Measurements from ENCODE around the gene CDCA7L.
"Not testable (repeated sequence)": the region's sequence is repeated elsewhere in the genome, so short reads cannot be mapped to it uniquely, and the experiment has no call there.

The CDCA7L gene

DNA sequence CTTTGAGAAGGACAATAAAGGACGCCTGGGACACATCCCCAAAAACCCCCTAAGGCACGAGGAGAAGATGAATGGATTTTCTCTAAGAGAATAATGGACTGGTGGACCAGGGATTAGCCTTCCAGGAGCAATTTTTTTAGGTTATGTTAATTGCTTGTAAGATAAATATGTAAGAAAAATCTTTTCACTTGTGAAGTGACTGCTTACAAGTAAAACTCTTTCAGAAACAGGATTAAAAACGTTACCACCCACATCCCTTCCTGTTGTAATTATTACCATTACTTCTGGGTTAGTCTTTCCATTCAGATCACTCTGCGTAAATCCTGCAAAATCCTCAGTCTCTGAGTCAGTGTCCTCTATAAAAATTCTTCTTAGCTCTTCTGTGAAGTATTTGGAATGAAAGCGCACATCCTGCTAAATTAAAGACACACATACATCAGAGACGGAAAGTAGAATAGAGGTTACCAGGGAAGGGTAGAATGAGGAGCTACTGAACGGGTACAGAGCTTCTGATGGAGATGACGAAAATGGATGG lies 34.3 kb downstream of the CDCA7L start:
- in situ Hi-C loops (cut with MboI; ENCODE audit: low sequenced_read_pairs): no loop called here

DNA sequence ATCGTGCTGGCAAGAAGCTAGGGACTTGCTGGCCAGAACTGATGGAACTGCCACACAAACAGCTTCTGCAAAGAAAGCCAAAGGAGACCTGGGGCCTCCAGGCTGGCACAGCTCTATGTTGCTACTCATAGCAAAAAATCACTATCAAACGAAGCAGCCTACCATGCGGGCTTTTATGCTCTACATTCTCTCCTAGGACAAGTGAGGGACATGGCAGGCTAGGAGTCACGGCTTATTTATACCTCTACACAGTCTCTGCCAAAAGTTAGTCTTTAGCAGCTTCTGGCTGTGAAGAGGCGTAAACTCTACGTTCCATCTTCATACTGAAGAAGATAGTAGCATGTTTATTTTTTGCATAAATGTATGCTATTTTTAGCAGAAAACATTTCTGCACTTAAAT lies 35.4 kb downstream of the CDCA7L start:
- in situ Hi-C loops (cut with MboI; ENCODE audit: low sequenced_read_pairs): no loop called here

DNA sequence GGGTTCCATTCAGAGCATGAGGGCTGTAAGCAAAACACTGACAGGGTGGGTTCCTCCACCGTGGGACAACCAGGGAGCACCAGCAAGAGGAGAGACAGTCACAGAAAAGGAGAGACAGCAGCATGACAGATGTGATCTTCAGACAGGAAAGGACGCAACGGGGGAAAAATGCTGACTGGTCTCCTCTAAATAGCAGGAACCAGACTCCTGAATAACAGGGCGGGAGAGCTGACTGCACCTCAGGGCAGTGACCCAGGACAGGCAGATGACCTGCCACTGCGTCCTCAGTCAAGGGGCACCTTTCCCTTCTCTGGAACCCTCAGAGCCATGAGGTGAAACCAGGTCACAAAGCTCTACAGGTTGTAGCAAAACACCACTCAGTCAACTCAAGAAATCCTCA lies 37.0 kb downstream of the CDCA7L start:
- in situ Hi-C loops (cut with MboI; ENCODE audit: low sequenced_read_pairs): no loop called here

DNA sequence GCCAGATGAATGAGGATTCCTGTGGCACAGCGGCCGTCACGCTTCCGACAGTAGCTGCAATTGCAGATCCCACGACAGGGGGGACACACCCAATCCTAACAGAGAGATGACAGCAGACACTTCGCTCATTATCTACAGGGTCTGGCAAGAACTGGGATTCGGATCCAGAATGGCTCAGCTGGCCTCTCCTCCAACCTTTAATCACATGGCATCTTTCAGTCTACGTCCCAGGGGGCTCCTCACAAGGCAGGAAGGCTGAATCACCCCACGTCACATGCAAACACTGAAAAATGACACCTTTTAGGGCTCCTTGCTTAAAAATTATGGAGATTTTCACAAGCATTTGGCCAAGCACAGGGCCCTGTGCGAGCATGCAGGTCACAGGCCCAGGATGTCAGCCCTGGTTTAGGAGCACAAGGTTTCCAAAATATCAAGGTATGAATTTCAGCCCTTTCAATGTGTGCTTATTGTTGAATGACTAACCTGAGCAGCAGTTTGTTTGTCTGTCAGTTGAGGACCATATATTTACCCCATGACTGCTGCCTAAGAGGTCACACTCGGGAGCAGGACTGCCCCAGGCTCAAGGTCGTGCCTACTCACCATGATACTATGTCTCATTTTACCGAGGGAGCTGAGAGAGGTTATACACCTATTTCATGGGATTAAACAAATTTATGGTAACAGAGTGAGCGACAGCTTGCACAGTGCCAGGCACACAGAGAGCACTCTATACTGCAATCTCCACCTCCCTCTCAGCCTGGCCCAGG lies 42.5 kb downstream of the CDCA7L start:
- in situ Hi-C loops (cut with MboI; ENCODE audit: low sequenced_read_pairs): no loop called here

DNA sequence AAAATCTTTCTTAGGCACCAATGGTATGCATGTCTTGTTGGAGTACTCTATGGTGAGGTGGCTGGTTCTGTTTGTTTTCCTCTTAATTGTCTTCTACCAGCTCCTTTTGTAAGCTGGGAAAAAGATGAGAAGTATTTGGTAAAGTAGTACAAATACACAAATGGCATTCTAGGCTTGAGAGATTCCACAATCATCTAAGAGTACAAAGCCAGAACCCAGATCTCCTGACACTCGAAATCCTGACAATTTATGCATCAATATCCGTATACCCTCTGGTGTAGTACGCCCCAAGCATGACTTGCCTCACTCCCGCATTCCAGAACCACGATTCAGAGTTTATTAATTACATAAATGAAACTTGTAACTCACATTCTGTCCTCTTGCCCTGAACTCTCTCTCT lies 43.5 kb downstream of the CDCA7L start:
- in situ Hi-C loops (cut with MboI; ENCODE audit: low sequenced_read_pairs): no loop called here

DNA sequence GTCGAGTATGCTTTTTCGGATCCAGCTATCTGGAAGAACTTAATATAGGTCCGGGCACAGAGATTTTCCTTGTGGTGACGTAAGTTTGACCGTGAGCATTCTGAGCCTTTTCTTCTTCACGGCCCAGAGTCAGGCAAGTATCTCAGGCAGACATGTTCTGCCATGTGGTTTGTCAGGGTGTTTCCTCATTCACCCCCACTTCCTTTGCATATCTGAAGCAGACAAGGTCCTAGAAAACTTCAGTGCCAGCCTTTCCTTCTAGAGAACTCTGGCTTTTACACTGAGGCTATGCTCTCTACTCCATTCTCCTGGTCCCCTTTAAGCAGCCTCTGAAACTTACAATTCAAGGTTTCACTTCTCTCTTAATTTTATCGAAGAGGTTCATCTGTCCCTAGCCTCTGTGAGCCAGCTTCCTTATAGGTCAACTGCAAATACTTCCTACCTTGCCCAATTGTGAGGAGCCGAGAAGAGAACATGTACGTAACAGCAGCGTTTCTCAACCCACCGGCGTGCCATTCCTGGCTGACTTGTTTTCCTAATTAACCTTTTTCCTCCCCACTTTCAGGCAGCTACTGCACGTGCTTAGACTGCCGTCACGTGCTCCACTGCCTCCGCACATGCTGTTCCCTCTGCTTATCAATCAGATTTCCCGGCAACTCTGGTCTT lies 47.3 kb downstream of the CDCA7L start:
- in situ Hi-C loops (cut with MboI; ENCODE audit: low sequenced_read_pairs): no loop called here

DNA sequence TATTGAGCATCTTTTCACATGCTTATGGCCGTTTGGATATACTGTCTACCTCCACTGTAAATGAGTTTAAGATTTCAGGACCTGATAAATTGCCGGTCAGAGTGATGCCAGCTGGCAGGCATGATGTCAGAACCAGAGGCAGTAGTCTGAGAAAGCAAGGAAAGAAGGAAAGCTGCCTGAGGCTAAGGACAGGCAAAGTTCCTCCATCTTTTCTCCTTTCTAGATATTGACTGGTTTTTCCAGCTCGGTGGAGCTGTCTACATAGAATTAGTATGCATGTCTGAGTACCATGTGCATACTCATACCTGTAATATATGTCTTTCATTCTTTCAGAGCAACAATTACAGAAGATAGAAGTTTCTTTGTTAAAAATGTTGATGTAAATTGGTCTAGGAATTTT lies 52.3 kb downstream of the CDCA7L start:
- in situ Hi-C loops (cut with MboI; ENCODE audit: low sequenced_read_pairs): no loop called here

DNA sequence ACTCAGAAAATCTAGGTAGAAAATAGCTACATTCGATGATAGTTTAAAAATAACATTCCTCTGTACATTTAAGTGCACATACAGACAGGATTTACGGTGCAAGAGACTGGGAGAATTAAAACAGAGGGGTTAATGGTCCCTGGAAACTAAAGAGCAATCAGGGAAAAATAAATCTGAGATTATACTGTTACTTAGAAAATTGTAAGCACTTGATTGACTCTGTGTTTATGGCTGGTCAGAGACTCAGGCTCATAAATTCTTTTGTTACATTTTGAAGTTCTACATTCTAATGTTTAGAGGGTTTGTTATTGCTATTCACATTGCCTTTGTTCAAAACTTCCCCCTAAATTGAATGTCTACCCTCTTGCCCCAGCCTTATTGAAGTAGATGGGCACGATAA lies 54.4 kb downstream of the CDCA7L start:
- in situ Hi-C loops (cut with MboI; ENCODE audit: low sequenced_read_pairs): no loop called here

DNA sequence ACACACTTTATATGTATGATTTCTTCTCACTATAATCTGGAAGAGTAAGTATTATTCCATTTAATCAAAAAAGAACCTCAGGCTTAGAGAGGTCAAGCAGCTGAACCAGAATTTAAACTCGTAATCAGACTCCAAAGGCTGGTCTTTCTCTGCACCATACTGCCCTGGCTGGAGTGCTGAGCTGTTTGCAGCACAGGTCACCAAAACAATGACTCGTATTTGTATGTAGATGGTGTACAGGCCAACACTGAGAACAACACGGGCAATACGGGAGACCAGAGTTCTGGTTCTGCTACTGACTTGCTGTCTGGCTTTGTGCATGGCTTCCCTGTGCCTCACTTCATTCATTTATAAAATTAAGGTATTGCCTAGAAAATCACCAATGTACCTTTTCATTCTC lies 57.9 kb downstream of the CDCA7L start:
- in situ Hi-C loops (cut with MboI; ENCODE audit: low sequenced_read_pairs): no loop called here

DNA sequence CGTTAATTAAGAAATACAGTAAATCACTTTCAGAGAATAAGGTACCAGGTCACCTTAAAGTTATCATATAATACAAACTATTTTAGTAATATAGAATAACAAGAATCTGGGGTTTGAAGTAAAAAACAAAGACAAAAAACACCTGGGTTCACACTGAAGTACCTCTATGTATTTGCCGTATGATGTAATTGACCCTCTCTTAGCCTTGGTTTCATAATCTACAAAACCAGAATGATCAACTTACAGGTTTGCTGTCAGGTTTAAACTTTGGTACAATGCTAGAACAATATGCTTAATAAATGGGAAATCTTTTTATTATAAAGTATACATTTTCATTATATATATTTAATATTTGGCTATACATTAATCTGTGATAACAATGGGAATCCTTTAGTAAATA lies 58.3 kb downstream of the CDCA7L start:
- in situ Hi-C loops (cut with MboI; ENCODE audit: low sequenced_read_pairs): no loop called here

DNA sequence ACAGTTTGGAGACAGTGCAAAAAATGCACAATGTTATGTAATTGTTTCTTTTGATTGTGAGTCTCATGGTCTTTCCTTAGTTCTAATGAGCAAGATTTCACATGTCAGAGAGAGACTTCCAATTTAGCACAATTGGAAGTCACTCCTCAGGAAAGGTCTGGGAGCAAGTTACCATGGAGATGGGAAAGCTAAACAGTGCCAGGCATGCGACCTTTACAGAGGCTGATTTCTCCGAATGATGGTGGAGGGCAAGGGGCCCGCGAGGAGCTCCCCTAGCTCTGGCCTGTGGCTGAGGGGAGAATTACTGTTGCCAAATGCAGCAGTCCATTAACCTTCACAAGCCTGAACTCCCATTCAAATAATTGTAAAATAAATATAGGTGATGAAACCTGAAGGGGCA lies 59.3 kb downstream of the CDCA7L start:
- in situ Hi-C loops (cut with MboI; ENCODE audit: low sequenced_read_pairs): no loop called here

DNA sequence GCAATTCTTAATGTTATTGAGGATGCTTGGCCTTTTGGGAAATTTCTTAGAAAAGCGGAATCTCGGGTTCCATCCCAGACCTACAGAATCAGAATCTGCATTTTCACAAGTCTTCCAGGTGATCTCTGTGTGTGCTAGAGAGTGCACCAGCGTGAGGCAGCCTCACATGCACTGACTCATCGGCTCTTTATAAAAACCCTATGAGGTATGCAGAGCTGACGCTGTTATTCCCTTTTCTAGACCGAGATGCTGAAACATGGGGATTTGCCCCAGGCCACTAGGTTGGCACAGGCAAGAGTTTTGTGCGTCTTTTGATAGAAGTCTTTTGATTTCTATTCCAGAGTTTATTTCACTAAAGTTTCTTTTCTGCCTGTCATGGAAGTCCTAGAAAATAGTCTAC lies 61.2 kb downstream of the CDCA7L start:
- in situ Hi-C loops (cut with MboI; ENCODE audit: low sequenced_read_pairs): no loop called here

DNA sequence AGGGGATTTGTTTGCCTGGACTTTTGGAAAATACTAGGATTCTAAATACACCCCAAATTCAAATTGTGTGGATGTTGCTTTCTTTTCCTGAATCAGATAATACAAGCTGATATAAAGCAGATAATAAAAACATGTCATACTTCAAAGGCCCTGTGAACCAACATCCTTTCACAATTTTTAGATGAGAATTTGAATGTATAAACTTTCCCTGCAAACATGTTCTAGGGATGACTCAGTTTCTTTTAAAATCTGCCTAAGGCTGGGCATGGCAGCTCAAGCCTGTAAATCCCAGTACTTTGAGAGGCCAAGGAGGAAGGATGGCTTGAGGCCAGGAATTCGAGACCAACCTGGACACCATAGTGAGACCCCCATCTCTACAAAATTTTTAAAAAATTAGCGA lies 62.2 kb downstream of the CDCA7L start:
- in situ Hi-C loops (cut with MboI; ENCODE audit: low sequenced_read_pairs): not testable (repeated sequence)

DNA sequence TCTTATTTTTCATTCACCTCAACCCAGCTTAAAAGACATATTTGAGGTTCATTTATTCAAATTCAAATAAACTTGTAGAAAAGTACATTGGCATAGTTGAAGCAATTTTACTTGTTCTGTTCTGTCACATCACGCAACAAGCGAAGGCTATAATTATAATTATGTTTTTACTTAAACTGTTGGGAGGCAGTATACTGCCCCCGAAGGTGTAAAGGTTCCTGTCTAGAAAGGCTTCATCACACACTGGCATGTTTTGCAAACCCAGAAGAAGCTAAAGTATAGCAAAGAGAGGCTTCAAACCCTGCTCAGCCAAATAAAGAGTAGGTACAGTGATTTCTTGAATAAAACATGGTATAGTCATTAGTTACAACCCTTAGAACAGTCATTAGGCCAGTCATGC lies 62.6 kb downstream of the CDCA7L start:
- in situ Hi-C loops (cut with MboI; ENCODE audit: low sequenced_read_pairs): no loop called here

DNA sequence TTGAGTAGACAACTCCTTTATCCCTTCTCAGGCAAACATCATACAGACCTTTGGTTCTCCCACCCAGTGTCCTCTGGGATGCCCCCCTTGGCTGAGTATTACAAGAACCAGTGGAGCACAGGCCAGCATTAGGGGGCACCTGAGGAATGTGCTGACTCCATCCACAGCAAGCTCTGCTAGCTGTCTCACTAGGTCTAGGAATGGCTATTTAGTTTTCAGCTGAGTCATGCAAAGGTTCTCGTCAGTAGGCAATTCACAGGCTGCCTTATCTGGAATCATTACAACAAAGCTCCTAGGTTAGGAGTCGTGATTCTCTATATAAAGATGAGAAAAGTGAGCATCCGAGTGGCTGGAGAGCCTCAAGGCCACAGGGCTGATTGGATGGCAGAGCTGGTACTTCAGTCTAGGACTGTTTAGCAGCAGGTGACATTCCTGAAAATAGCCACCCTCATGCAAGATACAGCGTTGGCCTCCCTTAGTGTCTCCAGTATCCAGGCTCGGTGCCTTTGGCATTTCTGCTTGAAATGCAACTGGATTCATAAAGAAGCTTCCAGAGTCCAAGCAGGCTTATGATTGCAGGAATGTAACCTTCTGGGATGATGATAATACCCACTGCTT lies 75.8 kb downstream of the CDCA7L start:
- in situ Hi-C loops (cut with MboI; ENCODE audit: low sequenced_read_pairs): no loop called here

DNA sequence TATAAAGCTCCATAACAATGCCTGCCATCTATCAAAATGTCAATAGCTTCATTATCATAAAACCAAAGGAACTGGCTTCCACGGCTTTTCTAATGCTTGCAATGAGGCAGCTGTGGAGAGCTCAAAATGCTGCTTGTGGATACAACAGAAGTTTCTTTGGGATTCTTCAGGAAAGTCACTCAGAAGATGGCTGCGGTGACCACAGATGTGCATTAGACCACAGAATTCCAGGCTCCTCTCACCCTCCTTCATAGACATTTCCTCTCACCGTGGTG lies 77.2 kb downstream of the CDCA7L start:
- in situ Hi-C loops (cut with MboI; ENCODE audit: low sequenced_read_pairs): no loop called here

DNA sequence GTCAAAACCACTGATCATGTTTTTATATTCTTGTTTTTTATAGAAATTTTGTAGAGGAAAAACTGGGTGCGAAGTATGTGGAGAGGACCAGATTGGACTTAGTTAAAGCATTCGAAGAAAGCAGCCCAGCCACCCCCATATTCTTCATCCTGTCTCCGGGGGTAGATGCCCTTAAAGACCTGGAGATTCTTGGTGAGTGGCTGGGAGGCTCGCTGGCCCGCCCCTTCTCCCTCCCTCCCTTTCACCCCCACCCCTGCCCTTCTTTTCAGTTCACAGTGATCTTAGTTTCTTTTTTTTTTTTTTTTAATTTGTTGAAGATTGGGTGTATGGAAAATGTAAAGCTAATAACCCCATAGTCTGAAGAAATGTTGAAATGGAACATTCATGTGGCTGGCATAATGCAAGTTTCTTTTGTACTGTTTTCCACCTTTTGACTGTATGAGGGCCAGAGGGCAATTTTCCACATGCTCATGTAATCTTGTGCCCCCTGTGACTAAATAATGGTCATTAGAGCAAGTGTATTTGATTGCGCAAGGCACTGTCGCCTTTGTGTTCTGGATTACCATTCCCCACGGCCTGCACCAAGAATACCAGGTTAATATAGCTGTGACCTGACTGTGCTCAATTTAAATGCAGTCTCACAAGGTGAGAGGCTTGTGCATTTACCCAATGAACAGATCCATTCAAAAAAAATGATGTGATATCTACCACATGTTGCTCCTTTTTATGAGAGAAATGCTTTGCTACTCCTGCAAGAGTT lies 77.7 kb downstream of the CDCA7L start:
- in situ Hi-C loops (cut with MboI; ENCODE audit: low sequenced_read_pairs): no loop called here

DNA sequence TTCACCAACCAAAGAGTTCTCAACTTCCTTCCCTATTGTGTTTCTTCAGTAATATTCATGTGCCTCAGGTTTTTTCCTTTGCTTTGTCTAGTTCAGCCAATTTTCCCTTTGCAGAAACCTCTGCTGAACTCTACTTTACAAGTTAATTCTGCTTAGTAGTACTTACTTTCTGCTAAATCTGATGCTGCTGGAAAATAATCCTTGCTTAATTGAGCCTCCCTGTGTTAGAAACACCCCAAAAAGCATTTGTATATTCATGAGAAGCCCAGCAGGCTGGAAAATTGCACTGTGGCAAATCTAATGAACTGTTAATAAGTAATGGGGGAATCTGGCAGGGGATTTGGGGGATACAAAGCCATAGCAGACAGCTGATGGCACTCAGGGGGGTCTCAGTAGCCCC lies 78.5 kb downstream of the CDCA7L start:
- in situ Hi-C loops (cut with MboI; ENCODE audit: low sequenced_read_pairs): no loop called here

DNA sequence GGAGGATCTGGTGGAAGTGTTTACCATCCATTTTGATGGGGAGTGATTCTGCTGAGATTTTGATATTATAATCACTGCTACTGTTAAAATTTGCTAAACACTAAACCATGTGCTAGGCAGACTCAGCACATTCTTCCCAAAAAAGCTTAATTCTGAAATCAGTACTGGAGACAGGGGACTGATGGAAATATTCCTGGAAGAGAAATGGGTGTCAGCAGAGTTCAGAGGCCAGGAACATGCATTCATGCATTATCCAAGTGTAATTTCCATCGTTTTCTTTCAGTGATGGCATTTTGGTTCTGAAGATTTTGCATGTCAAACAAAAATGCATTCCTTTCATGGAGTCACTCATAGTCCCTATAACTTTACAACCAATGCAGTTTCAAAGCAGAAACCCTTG lies 79.0 kb downstream of the CDCA7L start:
- in situ Hi-C loops (cut with MboI; ENCODE audit: low sequenced_read_pairs): no loop called here

DNA sequence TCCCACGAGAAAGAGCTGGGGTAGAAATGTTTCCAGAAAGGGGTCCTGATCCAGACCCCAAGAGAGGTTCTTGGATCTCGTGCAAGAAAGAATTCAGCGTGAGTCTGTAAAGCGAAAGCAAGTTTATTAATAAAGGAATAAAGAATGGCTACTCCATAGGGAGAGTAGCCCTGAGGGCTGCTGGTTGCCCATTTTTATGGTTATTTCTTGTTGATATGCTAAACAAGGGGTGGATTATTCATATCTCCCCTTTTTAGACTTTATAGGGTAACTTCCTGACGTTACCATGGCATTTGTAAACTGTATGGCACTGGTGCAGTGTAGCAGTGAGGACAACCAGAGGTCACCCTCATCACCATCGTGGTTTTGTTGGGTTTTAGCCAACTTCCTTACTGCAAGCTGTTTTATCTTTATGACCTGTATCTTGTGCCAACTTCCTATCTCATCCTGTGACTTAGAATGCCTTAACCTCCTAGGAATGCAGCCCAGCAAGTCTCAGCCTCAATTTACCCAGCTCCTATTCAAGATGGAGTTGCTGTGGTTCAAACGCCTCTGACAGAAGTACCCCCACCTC lies 80.0 kb downstream of the CDCA7L start:
- in situ Hi-C loops (cut with MboI; ENCODE audit: low sequenced_read_pairs): not testable (repeated sequence)

DNA sequence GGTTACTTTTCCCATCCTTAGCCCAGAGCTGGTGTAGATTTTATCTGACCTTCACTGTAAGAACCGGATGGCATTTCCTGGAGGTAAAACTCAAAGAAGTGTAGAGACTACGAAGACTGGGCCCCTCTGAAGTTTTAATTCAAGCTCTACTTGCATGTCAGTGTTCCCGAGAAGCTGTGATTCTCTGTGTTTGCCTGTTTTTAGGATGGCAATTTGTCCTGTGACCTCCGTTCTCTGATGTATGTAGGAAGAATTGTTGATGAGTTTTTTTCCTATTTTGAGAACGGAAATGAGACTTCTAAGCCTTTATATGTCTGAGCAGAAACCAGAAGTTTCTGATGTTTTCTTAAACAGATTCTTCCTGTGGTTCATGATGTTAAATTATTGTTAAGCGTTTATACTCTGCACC lies 94.1 kb downstream of the CDCA7L start:
- in situ Hi-C loops (cut with MboI; ENCODE audit: low sequenced_read_pairs): no loop called here

Data from HL-60/S4 (cell line).